HL-60 (cell line): Measurements from ENCODE around the gene SREBF1.

Experiments used
- DNase-seq, 2 experiments: peaks; one replicate each; pipeline ENCODE4 v3.0.0-alpha.2; 2010 to 2020; ENCODE audit warnings: low read depth in 1 of 2, low spot score in 1 of 2
- H3K27ac ChIP-seq: fragments of 250-450 bp; sonication (Bioruptor Pico); replicated peaks from 2 replicates; pipeline ENCODE4 v1.5.1; 2020; ENCODE audit warnings: mild to moderate bottlenecking, moderate library complexity
- H3K27me3 ChIP-seq: fragments of 250-450 bp; sonication (Bioruptor Pico); 2 replicates; pipeline ENCODE4 v1.5.1; 2021; ENCODE audit warnings: mild to moderate bottlenecking, moderate library complexity; ENCODE audit not compliant: insufficient read depth, poor library complexity, severe bottlenecking
- H3K4me3 ChIP-seq: replicated peaks from 2 replicates; pipeline ENCODE4 v1.5.1; 2011; ENCODE audit warnings: mild to moderate bottlenecking, control low read depth, low read length; ENCODE audit not compliant: insufficient read depth
- GABPA ChIP-seq: IDR thresholded peaks from 2 replicates; pipeline ENCODE4 v1.6.1; 2012; ENCODE audit warnings: low read depth
- POLR2AphosphoS5 ChIP-seq: IDR thresholded peaks from 2 replicates; pipeline ENCODE4 v1.6.1; 2012; ENCODE audit warnings: low read depth
- SPI1 ChIP-seq: IDR thresholded peaks from 2 replicates; pipeline ENCODE4 v1.6.1; 2012; ENCODE audit warnings: low read depth, mild to moderate bottlenecking, borderline replicate concordance
- TF ChIP-seq, protein P1 (sequence below): IDR thresholded peaks from 2 replicates; pipeline ENCODE4 v1.6.1; 2012; ENCODE audit warnings: low read depth; ENCODE audit not compliant: insufficient replicate concordance
- TF ChIP-seq, protein P2 (sequence below): IDR thresholded peaks from one replicate; pipeline ENCODE4 v1.5.1; 2011; ENCODE audit warnings: low read length, control low read depth, inconsistent platforms; ENCODE audit not compliant: insufficient read depth

The SREBF1 gene

DNA sequence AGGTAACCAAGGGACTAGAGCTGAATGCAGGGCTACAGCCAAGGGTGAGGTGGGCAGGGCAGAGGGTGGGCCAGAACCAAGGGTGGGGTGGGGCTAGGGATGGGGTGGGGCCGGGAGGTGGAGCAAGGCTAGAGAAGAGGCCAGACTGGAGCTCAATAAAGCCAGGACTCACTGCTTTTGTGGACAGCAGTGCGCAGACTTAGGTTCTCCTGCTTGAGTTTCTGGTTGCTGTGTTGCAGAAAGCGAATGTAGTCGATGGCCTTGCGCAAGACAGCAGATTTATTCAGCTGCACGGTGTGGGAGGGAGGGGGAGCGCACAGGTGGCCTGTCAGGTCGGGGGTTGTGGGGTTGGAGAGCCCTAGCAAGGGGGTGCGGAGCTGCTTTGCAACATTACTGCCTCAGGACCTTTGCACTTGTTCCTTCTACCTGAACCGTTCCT is 18.7 kb downstream of the SREBF1 start:
- Histone ChIP-seq H3K27ac (no peak overlapping the region), H3K4me3 (no peak overlapping the region), H3K27me3 (no peaks in the 10 kb centered on the region)
- TF ChIP-seq POLR2AphosphoS5: no peak
- TF ChIP-seq, protein P1, sequence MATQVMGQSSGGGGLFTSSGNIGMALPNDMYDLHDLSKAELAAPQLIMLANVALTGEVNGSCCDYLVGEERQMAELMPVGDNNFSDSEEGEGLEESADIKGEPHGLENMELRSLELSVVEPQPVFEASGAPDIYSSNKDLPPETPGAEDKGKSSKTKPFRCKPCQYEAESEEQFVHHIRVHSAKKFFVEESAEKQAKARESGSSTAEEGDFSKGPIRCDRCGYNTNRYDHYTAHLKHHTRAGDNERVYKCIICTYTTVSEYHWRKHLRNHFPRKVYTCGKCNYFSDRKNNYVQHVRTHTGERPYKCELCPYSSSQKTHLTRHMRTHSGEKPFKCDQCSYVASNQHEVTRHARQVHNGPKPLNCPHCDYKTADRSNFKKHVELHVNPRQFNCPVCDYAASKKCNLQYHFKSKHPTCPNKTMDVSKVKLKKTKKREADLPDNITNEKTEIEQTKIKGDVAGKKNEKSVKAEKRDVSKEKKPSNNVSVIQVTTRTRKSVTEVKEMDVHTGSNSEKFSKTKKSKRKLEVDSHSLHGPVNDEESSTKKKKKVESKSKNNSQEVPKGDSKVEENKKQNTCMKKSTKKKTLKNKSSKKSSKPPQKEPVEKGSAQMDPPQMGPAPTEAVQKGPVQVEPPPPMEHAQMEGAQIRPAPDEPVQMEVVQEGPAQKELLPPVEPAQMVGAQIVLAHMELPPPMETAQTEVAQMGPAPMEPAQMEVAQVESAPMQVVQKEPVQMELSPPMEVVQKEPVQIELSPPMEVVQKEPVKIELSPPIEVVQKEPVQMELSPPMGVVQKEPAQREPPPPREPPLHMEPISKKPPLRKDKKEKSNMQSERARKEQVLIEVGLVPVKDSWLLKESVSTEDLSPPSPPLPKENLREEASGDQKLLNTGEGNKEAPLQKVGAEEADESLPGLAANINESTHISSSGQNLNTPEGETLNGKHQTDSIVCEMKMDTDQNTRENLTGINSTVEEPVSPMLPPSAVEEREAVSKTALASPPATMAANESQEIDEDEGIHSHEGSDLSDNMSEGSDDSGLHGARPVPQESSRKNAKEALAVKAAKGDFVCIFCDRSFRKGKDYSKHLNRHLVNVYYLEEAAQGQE: no peak
- TF ChIP-seq, protein P2, sequence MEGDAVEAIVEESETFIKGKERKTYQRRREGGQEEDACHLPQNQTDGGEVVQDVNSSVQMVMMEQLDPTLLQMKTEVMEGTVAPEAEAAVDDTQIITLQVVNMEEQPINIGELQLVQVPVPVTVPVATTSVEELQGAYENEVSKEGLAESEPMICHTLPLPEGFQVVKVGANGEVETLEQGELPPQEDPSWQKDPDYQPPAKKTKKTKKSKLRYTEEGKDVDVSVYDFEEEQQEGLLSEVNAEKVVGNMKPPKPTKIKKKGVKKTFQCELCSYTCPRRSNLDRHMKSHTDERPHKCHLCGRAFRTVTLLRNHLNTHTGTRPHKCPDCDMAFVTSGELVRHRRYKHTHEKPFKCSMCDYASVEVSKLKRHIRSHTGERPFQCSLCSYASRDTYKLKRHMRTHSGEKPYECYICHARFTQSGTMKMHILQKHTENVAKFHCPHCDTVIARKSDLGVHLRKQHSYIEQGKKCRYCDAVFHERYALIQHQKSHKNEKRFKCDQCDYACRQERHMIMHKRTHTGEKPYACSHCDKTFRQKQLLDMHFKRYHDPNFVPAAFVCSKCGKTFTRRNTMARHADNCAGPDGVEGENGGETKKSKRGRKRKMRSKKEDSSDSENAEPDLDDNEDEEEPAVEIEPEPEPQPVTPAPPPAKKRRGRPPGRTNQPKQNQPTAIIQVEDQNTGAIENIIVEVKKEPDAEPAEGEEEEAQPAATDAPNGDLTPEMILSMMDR: no peak
- TF ChIP-seq SPI1: no peak
- TF ChIP-seq GABPA: no peak
- DNase-seq: no peak

DNA sequence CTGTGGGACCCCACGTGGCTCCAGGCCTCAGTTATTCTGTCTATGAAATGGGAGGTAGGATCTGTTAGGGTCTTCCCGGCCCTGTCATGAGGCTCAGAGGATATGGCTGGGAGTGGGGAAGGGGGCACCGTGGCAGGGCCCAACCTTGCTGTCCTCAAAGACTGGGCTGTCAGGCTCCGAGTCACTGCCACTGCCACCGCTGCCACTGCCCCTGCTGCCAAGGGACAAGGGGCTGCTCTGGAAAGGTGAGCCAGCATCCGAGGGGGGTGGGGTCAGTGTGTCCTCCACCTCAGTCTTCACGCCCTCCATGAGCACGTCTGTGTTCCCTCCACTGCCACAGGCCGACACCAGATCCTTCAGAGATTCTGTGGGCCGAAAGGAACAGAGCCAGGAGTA is 19.2 kb downstream of the SREBF1 start:
- Histone ChIP-seq H3K4me3 (no peak overlapping the region), H3K27me3 (no peaks in the 10 kb centered on the region), H3K27ac (no peak overlapping the region)
- no peak for DNase-seq
- TF ChIP-seq POLR2AphosphoS5 (no peak), GABPA (no peak), SPI1 (no peak)
- TF ChIP-seq, protein P1: no peak
- TF ChIP-seq, protein P2: no peak

- H3K27ac ChIP-seq: no peak overlapping the region
- H3K27me3 ChIP-seq: no peaks in the 10 kb centered on the region
- TF ChIP-seq GABPA: no peak
- TF ChIP-seq, protein P2: no peak
- TF ChIP-seq, protein P1: no peak
- TF ChIP-seq SPI1: no peak
- TF ChIP-seq POLR2AphosphoS5: no peak
- H3K4me3 ChIP-seq: no peak overlapping the region
- DNase-seq: no peak
Observed at GRCh38 chr17:17816831-17817551, 19.8 kb downstream of the SREBF1 start.
